ENCODE data around the gene C16orf74. TPM values are rescaled to one million over a fixed set of nuclear protein-coding genes. Genes with fewer than 3 reads are reported as not detected.
A peak's percentile ranks its signal among the peaks of the same experiment; 100 is the strongest.

C16orf74 gene
- total RNA-seq, 1 donor from 2014 or later = 2.1 TPM

GRCh38 chr16:85729452-85730185 lies 21.3 kb downstream of the C16orf74 start:
- Mint-ChIP-seq H3K9me3 (ENCODE audit: unreplicated experiment) (no peaks in the 10 kb centered on the region), H3K36me3 (ENCODE audit: unreplicated experiment) (peaks cover 3% of the 10 kb centered on the region), H3K27ac (ENCODE audit: unreplicated experiment) (no peak overlapping the region), H3K4me1 (ENCODE audit: unreplicated experiment) (no peaks in the 10 kb centered on the region), H3K27me3 (ENCODE audit: unreplicated experiment) (peaks cover 14% of the 10 kb centered on the region), H3K4me3 (ENCODE audit: unreplicated experiment) (no peak overlapping the region)
- no peak for DNase-seq (ENCODE audit: extremely low spot score, unreplicated experiment)
- TF ChIP-seq CTCF (IDR thresholded peaks at IDR 0.05) = no peak

- Mint-ChIP-seq H3K27me3 (ENCODE audit: unreplicated experiment) (peaks cover 17% of the 10 kb centered on the region), H3K36me3 (ENCODE audit: unreplicated experiment) (peaks cover 3% of the 10 kb centered on the region), H3K4me3 (ENCODE audit: unreplicated experiment) (no peak overlapping the region), H3K27ac (ENCODE audit: unreplicated experiment) (no peak overlapping the region), H3K9me3 (ENCODE audit: unreplicated experiment) (no peaks in the 10 kb centered on the region), H3K4me1 (ENCODE audit: unreplicated experiment) (no peaks in the 10 kb centered on the region)
- peak; percentile 8 for TF ChIP-seq CTCF (IDR thresholded peaks at IDR 0.05)
- no peak for DNase-seq (ENCODE audit: extremely low spot score, unreplicated experiment)
These were observed 22.0 kb downstream of the C16orf74 start for GRCh38 chr16:85728879-85729278.

DNA sequence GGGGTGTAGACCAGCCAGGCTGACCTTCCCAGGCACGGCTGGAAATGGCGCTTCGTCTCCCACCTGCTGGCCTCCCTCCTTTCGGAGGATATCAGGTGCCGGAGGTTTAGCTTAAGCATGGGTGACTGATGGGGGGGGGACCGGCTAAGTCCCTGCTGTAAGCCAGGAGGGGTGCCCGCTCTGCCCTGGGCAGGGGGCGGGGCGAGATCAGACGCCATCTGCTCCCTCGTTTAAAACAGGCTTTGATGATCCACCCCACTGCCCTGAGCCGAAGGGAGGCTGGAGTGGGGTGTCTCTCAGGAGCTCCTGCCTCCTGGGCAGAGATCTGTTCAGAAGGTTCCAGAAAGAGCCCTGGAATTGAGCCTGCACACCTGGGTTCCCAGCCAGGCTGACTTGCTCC lies 26.0 kb downstream of the C16orf74 start:
- no peak for DNase-seq (ENCODE audit: extremely low spot score, unreplicated experiment)

GRCh38 chr16:85724126-85724879 lies 26.6 kb downstream of the C16orf74 start:
- Mint-ChIP-seq H3K4me1 (ENCODE audit: unreplicated experiment) (peaks cover 3% of the 10 kb centered on the region), H3K27ac (ENCODE audit: unreplicated experiment) (no peak overlapping the region), H3K36me3 (ENCODE audit: unreplicated experiment) (peaks cover 3% of the 10 kb centered on the region), H3K9me3 (ENCODE audit: unreplicated experiment) (no peaks in the 10 kb centered on the region), H3K4me3 (ENCODE audit: unreplicated experiment) (no peak overlapping the region), H3K27me3 (ENCODE audit: unreplicated experiment) (peaks cover 17% of the 10 kb centered on the region)
- no peak for DNase-seq (ENCODE audit: extremely low spot score, unreplicated experiment)
- no peak for TF ChIP-seq CTCF (IDR thresholded peaks at IDR 0.05)

More for the DNA sequence above, 26.0 kb downstream of the C16orf74 start:
- Mint-ChIP-seq H3K27ac (ENCODE audit: unreplicated experiment) (no peak overlapping the region), H3K4me1 (ENCODE audit: unreplicated experiment) (peaks cover 3% of the 10 kb centered on the region), H3K9me3 (ENCODE audit: unreplicated experiment) (no peaks in the 10 kb centered on the region), H3K27me3 (ENCODE audit: unreplicated experiment) (peaks cover 17% of the 10 kb centered on the region), H3K36me3 (ENCODE audit: unreplicated experiment) (peaks cover 3% of the 10 kb centered on the region), H3K4me3 (ENCODE audit: unreplicated experiment) (no peak overlapping the region)
- TF ChIP-seq CTCF (IDR thresholded peaks at IDR 0.05) = no peak

Measured in osteocyte (in vitro differentiated cells).